ENCODE data around the gene CRELD2. TPM values are rescaled to one million over a fixed set of nuclear protein-coding genes. Genes with fewer than 3 reads are reported as not detected.

The CRELD2 gene
- total and polyA plus RNA-seq, 2 of the 13 experiments (the other 11 are each of a cell fraction or from before 2014, with no cell fraction given), result 17.2 to 44.7 TPM

DNA sequence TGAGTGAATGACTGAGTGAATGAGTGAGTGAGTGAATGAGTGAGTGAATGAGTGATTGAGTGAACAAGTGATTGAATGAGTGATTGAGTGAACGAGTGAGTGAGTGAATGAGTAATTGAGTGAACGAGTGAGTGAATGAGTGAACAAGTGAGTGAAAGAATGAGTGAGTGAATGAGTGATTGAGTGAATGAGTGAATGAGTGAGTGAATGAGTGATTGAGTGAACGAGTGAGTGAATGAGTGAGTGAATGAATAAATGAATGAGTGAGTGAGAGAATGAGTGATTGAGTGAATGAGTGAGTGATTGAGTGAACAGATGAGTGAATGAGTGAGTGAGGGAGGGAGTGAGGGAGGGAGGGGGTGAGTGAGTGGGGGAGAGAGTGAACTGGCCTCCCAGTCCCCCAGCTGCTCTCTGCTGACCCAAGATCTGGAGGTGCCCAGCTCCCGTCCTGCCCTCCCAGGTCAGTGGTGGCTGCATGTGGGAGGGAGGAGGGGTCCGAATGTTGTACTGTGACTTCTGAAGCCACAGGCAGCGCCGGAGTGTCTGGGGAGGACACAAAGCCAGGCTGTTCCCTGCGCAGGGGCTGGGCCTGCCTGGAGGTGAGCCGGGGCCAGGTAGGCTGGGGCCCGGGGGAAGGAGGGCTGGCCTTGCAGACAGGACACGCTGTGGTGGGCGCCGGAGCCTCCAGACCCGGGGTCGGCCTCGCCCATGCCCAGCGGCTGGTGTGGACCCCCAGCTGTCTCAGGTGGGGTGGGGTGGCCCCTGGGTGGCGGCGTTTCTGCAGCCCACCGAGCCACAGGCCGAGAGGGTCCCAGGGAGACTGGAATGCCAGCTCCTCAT, 24.4 kb downstream of the CRELD2 start (continued):
- TF ChIP-seq EEA1 (CRISPR knock-in tag; IDR thresholded peaks at IDR 0.05; ENCODE audit: borderline replicate concordance) (no peak), KMT2A (CRISPR knock-in tag; IDR thresholded peaks at IDR 0.05) (no peak), ZNF329 (CRISPR knock-in tag; IDR thresholded peaks at IDR 0.05; ENCODE audit: low read depth) (no peak), YY1 (IDR thresholded peaks at IDR 0.05; ENCODE audit: insufficient read depth, insufficient replicate concordance, low read depth, low read length) (peak; percentile 30), FOXM1 (CRISPR knock-in tag; IDR thresholded peaks at IDR 0.05) (no peak), FOXK1 (CRISPR knock-in tag; IDR thresholded peaks at IDR 0.05; ENCODE audit: borderline replicate concordance, low read depth) (peak; percentile 12; the same call in 1 of the 2 replicates), GATAD2A (CRISPR knock-in tag; IDR thresholded peaks at IDR 0.05) (peak; percentile 41; the same call in 1 of the 2 replicates), WIZ (CRISPR knock-in tag; IDR thresholded peaks at IDR 0.05) (0 out of 2 replicates have a peak, but pooled peaks have one; percentile 27), ZSCAN22 (CRISPR knock-in tag; IDR thresholded peaks at IDR 0.05) (no peak), POLR2A (IDR thresholded peaks at IDR 0.05; ENCODE audit: insufficient read depth in 1 of 2, low read depth in 2 of 2, low read length in 2 of 2) (peak in 1 of 2 experiments; percentile 72; a peak in 2 of 4 replicates), SOX13 (IDR thresholded peaks at IDR 0.05) (no peak), SOX13 (CRISPR knock-in tag; conservative IDR thresholded peaks at IDR 0.05 in 1 of 2, IDR thresholded peaks at IDR 0.05 in 1 of 2) (peak in 1 of 2 experiments; percentile 62; a peak in 1 of 4 replicates), ZNF282 (IDR thresholded peaks at IDR 0.05; ENCODE audit: partially characterized antibody) (peak; percentile 35), HIVEP1 (CRISPR knock-in tag; IDR thresholded peaks at IDR 0.05) (peak; percentile 45; the same call in 1 of the 2 replicates)
- TF ChIP-seq, protein P1, sequence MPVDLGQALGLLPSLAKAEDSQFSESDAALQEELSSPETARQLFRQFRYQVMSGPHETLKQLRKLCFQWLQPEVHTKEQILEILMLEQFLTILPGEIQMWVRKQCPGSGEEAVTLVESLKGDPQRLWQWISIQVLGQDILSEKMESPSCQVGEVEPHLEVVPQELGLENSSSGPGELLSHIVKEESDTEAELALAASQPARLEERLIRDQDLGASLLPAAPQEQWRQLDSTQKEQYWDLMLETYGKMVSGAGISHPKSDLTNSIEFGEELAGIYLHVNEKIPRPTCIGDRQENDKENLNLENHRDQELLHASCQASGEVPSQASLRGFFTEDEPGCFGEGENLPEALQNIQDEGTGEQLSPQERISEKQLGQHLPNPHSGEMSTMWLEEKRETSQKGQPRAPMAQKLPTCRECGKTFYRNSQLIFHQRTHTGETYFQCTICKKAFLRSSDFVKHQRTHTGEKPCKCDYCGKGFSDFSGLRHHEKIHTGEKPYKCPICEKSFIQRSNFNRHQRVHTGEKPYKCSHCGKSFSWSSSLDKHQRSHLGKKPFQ (CRISPR knock-in tag; IDR thresholded peaks at IDR 0.05; ENCODE audit: insufficient replicate concordance), result peak; percentile 90
- TF ChIP-seq, protein P2, sequence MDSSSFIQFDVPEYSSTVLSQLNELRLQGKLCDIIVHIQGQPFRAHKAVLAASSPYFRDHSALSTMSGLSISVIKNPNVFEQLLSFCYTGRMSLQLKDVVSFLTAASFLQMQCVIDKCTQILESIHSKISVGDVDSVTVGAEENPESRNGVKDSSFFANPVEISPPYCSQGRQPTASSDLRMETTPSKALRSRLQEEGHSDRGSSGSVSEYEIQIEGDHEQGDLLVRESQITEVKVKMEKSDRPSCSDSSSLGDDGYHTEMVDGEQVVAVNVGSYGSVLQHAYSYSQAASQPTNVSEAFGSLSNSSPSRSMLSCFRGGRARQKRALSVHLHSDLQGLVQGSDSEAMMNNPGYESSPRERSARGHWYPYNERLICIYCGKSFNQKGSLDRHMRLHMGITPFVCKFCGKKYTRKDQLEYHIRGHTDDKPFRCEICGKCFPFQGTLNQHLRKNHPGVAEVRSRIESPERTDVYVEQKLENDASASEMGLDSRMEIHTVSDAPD (CRISPR knock-in tag; IDR thresholded peaks at IDR 0.05), result 0 out of 2 replicates have a peak, but pooled peaks have one; percentile 12
- TF ChIP-seq, protein P3, sequence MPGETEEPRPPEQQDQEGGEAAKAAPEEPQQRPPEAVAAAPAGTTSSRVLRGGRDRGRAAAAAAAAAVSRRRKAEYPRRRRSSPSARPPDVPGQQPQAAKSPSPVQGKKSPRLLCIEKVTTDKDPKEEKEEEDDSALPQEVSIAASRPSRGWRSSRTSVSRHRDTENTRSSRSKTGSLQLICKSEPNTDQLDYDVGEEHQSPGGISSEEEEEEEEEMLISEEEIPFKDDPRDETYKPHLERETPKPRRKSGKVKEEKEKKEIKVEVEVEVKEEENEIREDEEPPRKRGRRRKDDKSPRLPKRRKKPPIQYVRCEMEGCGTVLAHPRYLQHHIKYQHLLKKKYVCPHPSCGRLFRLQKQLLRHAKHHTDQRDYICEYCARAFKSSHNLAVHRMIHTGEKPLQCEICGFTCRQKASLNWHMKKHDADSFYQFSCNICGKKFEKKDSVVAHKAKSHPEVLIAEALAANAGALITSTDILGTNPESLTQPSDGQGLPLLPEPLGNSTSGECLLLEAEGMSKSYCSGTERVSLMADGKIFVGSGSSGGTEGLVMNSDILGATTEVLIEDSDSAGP (CRISPR knock-in tag; IDR thresholded peaks at IDR 0.05; ENCODE audit: borderline replicate concordance), result peak; percentile 52; the same call in 1 of the 2 replicates
- TF ChIP-seq, protein P4, sequence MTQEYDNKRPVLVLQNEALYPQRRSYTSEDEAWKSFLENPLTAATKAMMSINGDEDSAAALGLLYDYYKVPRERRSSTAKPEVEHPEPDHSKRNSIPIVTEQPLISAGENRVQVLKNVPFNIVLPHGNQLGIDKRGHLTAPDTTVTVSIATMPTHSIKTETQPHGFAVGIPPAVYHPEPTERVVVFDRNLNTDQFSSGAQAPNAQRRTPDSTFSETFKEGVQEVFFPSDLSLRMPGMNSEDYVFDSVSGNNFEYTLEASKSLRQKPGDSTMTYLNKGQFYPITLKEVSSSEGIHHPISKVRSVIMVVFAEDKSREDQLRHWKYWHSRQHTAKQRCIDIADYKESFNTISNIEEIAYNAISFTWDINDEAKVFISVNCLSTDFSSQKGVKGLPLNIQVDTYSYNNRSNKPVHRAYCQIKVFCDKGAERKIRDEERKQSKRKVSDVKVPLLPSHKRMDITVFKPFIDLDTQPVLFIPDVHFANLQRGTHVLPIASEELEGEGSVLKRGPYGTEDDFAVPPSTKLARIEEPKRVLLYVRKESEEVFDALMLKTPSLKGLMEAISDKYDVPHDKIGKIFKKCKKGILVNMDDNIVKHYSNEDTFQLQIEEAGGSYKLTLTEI (CRISPR knock-in tag; conservative IDR thresholded peaks at IDR 0.05), result no peak
- TF ChIP-seq, protein P5, sequence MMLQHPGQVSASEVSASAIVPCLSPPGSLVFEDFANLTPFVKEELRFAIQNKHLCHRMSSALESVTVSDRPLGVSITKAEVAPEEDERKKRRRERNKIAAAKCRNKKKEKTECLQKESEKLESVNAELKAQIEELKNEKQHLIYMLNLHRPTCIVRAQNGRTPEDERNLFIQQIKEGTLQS (CRISPR knock-in tag; IDR thresholded peaks at IDR 0.05), result no peak

Measured in HepG2 (cell line).